Activated CD4-positive, alpha-beta T cell treated with anti-CD3 and anti-CD28 coated beads for 24 hours (primary cell): ENCODE results near the gene ITIH4.

Source experiments
- DNase-seq, 2 donors: peaks; one replicate each; pipeline ENCODE4 v3.0.0-alpha.2; 2020; ENCODE audit warnings: low read depth in 2 of 2

Gene ITIH4

DNA sequence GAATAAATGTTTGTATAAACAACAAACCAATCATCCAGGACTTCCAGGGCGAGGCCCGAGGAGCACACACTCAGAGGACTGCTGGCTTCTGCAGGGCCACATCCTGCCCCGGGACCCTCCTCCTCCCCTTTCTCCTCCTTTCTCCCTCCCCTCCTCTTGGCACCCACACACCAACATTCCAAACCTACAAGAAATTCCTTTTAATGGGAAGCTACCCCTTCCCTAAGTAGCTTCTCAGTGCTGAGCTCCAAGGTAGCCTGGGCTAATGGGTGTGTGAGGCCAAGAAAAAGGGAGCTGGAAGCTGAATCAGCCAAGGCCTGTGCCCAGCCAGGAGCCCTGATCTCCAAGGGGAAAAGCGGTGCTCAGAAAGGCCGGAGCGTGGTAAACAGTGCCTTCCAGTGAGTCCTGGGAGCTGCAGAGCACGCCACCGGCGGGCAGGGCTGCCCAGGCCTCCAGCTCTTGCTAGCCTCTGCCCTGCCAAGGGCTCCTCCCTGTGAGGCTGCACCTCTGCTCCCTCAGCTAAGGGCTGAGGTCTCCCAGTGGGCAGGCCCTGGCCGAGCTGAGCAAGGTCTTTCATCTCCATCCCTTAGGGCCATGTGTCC, 32.0 kb downstream of the ITIH4 start:
- DNase-seq = no peak

DNA sequence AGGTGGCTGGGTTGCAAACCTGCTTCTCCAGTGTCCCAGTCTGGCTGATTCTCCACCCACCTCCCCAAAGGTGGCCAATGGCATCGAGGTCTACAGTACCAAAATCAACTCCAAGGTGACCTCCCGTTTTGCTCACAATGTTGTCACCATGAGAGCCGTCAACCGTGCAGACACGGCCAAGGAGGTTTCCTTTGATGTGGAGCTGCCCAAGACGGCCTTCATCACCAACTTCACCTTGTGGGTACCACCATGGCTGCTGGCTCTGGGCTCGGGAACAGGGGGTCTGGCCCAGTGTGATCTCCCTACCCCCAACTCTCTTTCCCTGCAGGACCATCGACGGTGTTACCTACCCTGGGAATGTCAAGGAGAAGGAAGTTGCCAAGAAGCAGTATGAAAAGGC, 34.1 kb downstream of the ITIH4 start:
- no peak for DNase-seq

DNA sequence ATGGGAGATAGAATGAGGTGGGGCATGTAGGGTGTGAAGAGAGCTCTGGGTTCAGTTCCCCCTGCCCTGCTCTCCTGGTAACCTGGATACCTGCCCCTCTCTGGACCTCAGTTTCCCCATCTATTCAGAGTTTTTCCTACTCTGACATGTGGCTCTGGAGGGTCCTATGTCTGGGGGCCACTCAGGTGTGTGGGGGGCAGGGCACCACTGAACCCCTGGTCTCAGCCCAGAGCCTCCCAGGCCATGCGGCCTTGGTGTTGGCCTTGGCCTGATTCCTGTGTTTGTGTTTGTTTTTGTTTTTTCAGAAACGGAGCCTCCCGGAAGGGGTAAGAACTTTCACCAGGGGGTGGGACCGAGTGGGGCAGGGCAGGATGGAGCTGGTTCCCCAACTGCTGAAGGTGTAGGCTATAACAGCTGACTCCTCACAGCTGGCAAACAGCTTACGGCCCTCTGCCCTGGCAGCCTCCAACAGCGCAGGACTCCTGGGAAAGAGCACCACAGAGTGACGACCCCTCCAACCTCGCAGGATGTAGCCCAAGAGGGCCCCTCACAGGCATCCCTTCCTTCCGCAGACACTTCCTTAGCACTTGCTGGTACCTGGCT, 35.1 kb downstream of the ITIH4 start:
- DNase-seq = no peak

DNA sequence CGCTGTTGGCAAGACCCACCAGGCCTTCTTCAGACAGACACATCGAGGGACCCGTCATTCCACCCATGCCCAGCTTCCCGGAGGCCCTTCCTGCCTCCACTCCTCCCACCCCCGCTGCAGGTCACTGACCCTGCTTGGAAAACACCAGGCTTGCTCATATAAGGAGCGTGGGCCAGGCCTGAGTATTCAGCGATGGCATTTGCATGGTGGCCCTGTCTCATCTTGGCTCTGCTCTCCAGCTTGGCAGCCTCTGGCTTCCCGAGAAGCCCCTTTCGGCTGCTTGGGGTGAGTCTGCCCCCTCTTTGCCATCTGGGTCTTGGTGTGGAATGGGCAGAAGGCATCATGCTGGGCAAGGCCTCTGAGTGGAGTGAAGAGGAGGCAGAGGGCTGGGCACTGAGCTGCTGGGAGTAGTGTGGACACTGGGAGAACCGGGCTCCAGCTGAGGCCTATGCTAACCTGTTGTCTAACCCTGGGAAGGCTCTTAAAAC, 35.8 kb downstream of the ITIH4 start, which contains the start of gene ITIH3:
Gene ITIH3, plus strand, starts transcription at position 185 of the 488 bp plus-strand sequence. Its CDS starts 8 bp downstream, at position 193.
- DNase-seq = no peak

DNA sequence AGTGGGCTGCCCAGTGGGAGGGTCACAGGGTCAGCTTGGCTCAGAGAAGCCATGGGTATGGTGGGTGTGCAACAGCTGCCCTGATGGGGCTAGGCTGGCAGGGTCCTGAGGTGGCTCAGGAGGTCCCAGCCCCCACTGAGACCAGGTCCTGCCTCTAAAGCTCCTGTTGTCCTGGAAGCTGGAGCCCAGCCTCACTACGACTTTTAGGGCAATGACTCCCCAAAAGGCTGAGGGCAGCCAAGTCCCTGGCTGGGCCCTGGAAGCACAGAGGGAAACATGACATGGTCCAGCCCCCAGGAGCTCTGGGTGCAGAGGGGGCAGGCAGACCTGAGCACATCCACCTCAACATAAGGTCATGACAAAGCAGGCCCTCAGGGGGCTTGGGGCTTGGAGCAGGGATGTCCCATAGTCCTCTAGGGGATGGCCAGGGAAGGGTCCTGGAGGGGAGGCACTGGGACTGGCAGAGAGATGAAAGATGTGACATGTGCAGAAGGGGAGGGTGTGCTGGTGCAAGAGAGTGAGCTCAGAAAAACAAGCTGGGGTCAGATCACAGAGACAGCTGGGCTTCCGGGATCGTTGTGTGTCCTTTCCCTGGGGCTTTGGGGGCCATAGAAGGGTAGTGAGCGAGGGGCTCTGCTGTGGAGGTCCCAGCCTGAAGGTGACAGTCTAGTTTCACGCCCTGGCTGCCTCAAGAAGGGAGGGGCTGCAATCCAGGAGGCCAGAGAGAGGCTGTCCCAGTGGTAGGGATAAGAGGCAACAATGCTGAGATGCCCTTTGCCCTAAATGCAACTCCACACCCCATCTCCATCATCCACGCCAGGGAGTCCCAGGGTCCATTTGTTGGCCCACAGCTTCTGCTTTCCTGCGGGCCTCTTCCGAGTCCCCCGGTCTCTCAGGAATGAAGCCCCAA, 36.5 kb downstream of the ITIH4 start:
- DNase-seq = no peak

DNA sequence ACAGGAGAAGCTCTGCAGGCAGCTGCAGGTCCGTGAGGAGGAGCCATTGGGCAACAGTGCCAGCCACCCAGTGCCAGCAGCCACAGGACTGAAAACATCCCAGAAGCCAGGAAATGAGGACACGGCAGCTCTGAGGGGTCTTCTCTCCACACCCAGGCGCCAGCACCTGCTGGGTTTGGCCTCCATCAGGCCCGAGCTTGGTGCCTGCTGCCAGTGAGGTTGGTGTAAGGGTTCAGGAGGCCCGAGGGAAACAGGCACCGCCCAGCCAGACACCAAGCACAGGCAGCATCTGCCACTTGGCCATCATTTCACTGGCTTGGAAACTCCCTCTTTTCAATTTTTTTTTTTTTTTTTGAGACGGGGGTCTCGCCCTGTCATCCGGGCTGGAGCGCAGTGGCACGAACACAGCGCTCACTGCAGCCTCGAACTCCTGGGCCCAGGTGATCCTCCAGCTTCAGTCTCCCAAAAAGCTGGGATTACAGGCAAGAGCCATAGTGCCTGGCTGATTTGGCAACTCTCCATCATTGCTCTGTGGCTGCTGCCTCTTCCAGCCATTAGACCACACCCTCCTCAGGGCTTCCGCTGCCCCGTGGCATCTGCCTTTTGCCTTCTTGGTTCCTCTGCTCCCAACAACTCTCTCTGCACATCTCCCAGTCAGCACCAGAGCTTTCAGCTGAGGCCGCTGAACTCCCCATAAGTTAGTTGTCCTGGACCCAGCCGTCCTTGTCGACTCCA, 37.3 kb downstream of the ITIH4 start:
- no peak for DNase-seq

DNA sequence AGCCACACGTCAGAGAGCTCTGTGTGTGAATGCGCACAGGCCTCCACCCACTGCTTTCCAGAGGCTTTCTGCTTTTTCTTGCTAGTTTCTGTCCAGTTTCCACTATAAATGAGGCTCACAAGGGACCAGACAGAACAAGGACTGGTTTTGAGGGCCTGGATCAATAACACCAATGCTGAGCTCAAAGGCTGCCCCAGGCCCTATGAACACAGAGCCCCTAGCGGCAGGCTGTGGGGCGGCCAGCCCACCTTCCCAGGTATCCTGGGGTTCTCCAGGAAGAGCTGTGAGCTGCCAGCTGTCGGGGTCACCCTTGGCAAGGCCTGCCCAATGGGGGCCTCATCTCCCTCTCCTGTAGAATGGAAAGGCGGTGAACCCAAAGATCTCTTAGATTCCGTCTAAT, 38.1 kb downstream of the ITIH4 start:
- no peak for DNase-seq

DNA sequence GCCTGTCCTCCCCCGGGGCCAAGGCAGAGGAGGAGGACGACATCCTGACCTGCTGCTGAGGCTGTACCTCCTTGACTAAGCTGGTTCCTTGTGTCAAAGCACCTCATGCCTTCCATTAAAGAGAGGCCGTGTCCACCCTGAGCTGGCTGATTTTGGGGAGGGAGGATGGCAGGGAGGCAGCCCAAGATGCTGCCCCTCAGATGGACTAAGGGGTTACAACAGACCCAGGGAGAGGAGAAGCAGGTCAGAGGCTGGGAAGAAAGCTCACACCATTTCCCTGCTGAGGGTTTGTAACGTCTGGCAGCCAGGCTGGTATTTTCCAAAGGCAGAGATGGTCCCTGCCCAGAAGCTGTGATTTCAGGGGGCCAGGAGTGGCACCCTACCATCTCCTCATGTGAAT, 38.5 kb downstream of the ITIH4 start:
- DNase-seq = no peak

DNA sequence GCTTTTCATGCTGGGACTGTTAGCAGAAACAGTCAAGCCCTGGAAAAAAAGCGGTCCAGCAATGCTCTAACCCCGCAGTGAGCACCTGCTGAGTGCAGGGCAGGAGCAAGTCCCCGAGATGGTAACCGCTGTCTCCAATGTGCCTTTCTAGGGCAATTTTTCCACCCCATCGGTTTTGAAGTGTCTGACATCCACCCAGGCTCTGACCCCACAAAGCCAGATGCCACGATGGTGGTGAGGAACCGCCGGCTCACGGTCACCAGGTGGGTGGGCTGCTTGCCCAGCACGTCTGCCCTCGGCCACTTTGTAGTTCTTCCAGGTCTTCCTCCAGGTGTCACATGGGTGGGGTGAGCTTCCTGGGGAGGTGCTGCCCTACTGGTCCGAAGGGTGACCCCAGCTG, 39.1 kb downstream of the ITIH4 start:
- DNase-seq = no peak

DNA sequence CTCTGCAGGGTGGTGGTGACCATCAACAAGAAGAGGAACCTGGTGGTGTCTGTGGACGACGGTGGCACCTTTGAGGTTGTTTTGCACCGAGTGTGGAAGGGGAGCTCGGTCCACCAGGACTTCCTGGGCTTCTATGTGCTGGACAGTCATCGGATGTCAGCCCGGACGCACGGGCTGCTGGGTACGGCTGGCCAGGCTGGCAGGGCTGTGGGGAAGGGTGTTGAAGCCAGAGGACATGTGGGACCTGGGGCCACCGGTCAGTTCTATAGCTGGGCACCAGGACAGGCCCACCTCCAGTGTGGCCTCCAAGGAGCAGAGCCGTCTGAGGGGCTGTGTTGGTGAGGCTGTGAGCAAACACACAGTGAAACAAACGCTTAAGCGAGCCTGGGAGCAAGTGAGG, 39.7 kb downstream of the ITIH4 start:
- no peak for DNase-seq

DNA sequence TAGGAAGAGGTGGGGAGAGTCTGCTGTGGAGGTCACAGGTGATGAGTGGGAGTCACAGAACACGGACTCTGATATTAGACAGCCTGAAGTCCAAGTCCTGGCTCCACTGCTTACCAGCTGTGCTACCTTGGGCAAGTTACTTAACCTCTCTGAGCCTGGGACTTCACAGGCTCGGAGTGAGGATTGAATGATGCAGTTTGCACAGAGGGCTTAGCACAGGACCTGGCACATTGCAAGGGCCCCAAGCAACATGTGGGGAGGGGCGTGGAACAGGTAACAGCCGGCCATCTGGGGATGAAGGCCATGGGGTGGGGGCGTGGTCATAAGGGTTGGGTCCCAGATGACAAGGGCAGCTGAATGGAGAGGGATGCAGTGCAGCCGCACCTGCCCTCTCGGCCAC, 40.1 kb downstream of the ITIH4 start:
- no peak for DNase-seq

DNA sequence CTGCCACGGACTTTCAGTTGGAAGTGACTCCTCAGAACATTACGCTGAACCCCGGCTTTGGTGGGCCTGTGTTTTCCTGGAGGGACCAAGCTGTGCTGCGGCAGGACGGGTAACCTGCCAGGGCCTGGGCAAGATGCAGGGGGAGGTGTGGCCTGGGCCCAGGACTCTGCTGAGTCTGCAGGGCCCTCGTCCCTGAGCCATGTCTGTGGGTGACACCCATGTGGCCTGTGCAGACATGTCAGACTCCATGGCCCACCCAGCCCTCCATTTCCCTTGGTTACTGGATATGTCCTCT, 40.8 kb downstream of the ITIH4 start:
- DNase-seq = no peak

DNA sequence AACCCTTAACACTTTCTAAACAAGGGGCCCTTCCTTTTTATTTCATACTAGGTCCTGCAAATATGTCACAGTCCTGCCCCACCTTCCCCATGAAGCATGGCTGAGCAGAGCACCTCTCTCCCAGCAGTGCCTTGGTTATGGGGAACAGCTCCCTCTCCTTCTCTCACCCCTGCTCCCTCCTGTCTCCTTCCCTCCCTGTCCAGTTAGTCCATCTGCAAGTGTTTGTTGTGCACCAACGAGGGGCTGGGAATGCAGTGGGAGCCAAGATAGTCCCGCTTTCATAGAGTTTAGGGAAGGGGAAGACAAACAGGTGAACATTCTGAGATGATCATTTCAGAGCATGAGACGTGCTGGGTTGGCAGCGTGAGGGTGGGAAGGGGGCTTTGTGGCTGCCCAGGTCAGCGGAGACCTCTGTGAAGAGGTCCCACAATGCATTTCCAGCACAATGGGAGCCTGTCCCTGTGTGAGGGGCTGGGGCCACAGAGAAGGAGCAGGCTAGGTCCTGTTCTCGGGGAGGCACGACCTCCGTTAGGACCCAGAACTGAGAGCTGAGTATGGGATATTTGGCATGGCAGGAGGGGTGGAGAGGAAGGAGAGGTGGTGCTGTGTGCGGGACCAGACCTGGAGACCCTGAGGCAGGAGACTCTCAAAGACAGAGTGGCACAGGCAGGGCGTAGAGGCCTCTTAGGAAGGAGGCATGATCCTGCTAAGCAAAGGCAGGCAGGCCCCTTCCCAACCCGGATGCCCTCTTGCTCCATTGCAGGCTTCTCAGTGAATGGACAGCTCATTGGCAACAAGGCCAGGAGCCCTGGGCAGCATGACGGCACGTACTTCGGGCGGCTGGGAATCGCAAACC, 41.4 kb downstream of the ITIH4 start:
- no peak for DNase-seq

DNA sequence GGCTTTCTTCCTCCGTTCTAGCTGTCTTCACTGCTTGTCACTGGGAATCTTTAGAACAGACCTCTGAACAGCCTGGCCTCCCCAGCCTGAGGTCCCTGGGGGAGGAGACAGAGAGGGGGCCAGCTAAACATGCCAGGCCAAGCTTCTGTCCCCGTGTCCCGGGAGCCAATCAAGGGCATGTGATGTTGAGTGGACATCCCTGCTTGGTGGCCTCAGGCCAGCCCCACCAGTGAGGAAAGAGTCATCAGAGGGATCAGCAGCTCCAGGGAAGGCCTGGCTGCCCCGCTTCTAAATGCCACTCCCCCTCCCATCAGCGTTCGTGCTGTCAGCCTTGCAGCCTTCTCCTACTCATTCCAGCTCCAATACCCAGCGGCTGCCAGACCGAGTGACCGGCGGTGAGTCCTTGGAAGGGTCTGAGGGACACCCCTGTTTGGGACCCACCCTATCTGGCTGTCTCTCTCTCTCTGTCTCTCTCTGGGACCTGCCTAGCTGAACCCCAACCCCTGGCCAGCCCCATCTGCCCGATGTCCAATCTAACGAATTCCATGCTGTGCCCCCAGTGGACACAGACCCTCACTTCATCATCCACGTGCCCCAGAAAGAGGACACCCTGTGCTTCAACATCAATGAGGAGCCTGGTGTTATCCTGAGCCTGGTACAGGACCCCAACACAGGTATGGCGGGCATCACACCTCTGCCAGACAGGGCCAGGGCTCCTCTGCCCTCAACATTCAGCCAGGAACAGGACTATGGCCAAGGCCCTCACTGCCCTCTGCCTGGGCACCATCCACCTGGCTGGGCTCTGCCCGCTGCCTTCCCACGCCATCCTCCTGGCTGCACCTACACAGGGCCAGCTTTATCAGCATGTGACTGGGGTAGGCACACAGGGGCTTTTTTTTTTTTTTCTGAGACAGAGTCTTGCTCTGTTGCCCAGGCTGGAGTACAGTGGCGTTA, 42.5 kb downstream of the ITIH4 start:
- DNase-seq = no peak

DNA sequence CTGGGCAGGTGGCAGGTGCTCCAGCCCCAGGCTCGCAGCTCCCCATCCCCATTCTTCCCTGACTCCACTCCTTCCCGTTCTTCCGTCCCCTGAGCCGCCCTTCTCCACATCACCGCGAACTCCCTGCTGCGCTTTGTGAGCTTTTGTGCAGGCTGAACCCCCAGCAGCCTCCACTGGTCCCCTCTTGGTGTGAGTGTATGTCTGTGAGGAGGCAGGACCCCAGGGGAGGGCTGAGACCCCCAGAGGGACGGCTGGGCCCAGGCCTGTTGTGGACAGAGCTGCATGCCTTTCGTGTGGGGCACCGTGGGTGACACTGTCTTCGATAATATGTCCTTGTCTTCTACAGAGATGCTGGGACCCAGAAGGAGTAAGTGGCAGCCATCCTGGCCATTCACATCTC, 43.2 kb downstream of the ITIH4 start:
- no peak for DNase-seq

DNA sequence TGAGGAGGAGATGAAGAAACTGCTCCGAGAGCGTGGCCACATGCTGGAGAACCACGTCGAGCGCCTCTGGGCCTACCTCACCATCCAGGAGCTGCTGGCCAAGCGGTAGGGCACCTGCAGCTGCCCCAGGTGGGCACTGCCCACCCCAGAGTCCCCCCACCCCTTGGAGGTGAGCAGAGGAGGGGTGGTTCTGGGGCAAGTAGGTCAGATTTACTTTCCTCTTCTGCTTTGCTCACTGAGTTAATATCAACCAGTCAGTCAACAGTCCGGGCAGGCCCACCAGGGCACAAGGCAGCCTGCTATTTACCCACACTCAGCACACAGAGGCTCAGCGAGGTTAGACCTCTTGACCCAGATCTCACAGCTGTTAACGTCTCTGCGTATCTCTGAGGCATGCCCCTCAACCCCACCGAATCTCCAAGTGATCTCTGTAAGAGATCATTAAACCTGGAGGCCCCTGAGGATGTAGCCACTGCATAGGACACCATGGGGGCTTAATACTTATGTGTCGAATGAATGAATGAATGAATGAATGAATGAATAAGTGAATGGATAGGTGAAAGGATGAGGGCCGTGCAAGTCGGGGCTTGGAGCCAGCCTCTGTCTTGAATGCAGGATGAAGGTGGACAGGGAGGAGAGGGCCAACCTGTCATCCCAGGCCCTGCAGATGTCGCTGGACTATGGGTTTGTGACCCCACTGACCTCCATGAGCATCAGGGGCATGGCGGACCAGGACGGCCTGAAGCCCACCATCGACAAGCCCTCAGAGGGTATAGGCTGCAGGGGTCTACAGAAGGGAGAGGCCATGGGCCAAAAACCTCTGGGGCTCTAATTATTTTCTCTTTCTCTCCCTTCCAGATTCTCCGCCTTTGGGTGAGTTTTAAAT, 43.9 kb downstream of the ITIH4 start:
- DNase-seq = no peak

DNA sequence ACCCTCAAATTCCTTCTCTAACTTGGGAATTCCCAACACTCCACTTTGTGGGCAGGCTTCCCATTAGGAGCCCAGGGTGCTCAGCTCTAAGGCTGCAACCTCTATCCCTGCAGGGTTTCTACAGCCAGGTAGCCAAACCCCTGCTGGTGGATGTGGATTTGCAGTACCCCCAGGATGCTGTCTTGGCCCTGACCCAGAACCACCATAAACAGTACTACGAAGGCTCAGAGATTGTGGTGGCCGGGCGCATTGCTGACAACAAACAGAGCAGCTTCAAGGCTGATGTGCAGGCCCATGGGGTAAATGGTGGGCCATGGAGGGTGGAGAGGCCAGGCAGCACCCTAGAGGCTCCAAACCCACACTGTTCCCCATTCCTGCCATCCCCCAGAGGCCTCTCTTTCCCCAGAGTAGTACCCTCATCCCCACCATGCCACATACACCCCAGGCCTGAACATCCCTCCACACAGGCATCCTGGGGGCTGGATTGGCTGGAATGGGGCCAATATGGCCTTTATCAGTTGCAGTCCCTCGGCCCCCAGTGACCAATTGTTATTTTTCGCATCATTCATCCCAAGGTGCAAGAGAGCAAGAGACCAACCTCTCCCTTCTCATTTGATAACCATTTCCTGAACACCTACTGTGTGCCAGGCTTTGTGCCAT, 45.4 kb downstream of the ITIH4 start:
- DNase-seq = no peak

DNA sequence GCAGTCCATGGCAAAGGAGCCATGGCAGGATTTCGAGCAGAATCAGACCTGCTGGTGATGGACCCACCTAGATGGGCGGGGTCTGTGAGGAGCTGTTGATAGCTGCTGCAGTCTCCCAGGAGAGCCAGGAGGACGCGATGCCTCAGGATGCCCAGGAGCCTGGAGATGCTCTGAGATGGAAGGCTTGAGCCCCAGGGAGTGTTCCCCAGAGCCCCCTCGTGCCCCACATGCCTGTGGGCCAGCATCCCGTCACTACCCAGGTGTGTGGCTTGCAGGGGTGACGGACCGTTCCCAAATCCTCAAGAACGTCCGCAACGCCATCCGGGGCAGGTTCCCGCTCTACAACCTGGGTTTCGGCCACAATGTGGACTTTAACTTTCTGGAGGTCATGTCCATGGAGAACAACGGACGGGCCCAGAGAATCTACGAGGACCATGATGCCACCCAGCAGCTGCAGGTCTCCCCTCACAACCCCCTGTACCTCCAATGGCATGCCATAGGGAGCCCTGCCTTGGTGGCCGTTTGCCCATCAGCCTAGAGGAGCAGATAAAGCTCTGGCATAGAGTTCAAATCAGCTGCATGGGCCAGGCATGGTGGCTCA, 46.4 kb downstream of the ITIH4 start:
- DNase-seq = no peak
